Urinary bladder (tissue), 4 donors: ENCODE data around the gene SFXN4. TPM values are rescaled to one million over a fixed set of nuclear protein-coding genes. Genes with fewer than 3 reads are reported as not detected.
"Not testable (repeated sequence)": the region's sequence is repeated elsewhere in the genome, so short reads cannot be mapped to it uniquely, and the experiment has no call there.

Experiments
- DNase-seq: peaks from one replicate; pipeline ENCODE4 v3.0.0-alpha.2; 2015; ENCODE audit errors: extremely low spot score
- H3K27ac ChIP-seq: one replicate; pipeline ENCODE4 v1.5.1; 2013; ENCODE audit warnings: low read depth, mild to moderate bottlenecking, moderate library complexity
- H3K36me3 ChIP-seq: one replicate; pipeline ENCODE4 v1.6.1; 2013; ENCODE audit warnings: mild to moderate bottlenecking, moderate library complexity; ENCODE audit not compliant: insufficient read depth
- H3K4me1 ChIP-seq: one replicate; pipeline ENCODE4 v1.6.1; 2013; ENCODE audit warnings: mild to moderate bottlenecking, moderate library complexity; ENCODE audit not compliant: insufficient read depth
- H3K4me3 ChIP-seq: one replicate; pipeline ENCODE4 v1.5.1; 2013; ENCODE audit warnings: low read depth, low read length
- WGBS: extraction: QIAGEN DNeasy Blood & Tissue Kit; methylation state at CpG from one replicate; pipeline ENCODE4 v1.1.7; 2013; 5-methylcytosine and 5-hydroxymethylcytosine counted together
- polyA plus RNA-seq: library from polyadenylated mRNA; stranded (reverse); fragments of 200-250 nt; gene quantifications from one replicate; pipeline ENCODE4 v1.2.3, GENCODE V29; 2013
- total RNA-seq: library from RNA; depleted of rRNA; stranded (reverse); fragments of >200 nt; gene quantifications from one replicate; pipeline ENCODE4 v1.2.3, GENCODE V29; 2014
- donor health status: healthy with polysubstance abuse.
- donor health status: healthy.

The SFXN4 gene
- total and polyA plus RNA-seq, 2 donors: 16.1 to 23.6 TPM

- Histone ChIP-seq H3K4me3 (no peak overlapping the region), H3K27ac (no peak overlapping the region), H3K4me1 (no peaks in the 10 kb centered on the region), H3K36me3 (no peaks in the 10 kb centered on the region)
- DNase-seq: no peak
- 64% methylated on average over 4 of the region's 4 CpGs for WGBS
Measured at GRCh38 chr10:119120413-119120867, 45.1 kb downstream of the SFXN4 start.

DNA sequence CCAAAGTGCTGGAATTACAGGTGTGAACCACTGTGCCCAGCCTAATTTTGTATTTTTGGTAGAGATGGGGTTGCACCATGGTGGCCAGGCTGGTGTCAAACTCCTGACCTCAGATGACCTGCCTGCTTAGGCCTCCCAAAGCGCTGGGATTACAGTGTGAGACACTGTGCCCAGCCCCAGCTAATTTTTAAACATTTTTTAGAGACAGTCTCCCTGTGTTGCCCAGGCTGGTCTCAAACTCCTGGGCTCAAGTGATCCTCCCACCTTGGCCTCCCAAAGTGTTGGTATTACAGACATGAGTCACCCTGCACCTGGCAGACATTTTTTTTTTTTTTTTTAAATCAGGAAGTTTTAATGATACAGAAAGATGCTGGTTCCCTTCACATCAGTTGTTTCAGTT lies 46.1 kb downstream of the SFXN4 start:
- Histone ChIP-seq H3K27ac (no peak overlapping the region), H3K36me3 (no peaks in the 10 kb centered on the region), H3K4me1 (no peaks in the 10 kb centered on the region), H3K4me3 (no peak overlapping the region)
- DNase-seq: no peak
- 89% methylated on average over 1 of the region's 1 CpG for WGBS

DNA sequence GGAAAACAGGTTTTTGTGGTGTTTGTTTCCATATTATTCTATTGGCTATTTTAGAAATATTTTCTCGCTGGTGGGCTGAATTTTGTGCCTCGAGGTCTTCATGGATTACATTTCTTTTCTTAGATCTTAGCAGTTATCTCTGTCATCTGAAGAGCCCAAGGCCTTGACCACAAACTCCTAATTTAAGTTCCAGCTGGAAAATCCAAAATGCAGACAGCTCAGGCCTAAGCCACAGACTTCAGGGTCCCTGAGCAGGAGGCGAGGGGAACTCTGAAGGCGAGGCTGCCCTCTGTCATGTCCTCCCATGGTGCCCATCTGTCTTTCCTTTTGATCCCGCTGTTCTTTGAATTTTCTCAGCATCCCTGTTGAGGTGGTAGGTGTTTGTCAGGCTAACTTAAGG lies 47.3 kb downstream of the SFXN4 start:
- no peak overlapping the region for H3K4me3 ChIP-seq
- no peak overlapping the region for H3K27ac ChIP-seq
- no peak for DNase-seq
- 93% methylated on average over 5 of the region's 5 CpGs for WGBS
- H3K4me1 ChIP-seq: no peaks in the 10 kb centered on the region
- no peaks in the 10 kb centered on the region for H3K36me3 ChIP-seq

- no peak overlapping the region for H3K4me3 ChIP-seq
- H3K27ac ChIP-seq: no peak overlapping the region
- no peaks in the 10 kb centered on the region for H3K4me1 ChIP-seq
- no peak for DNase-seq
- 94% methylated on average over 6 of the region's 6 CpGs for WGBS
- no peaks in the 10 kb centered on the region for H3K36me3 ChIP-seq
Measured at GRCh38 chr10:119116326-119116951, 49.1 kb downstream of the SFXN4 start.

DNA sequence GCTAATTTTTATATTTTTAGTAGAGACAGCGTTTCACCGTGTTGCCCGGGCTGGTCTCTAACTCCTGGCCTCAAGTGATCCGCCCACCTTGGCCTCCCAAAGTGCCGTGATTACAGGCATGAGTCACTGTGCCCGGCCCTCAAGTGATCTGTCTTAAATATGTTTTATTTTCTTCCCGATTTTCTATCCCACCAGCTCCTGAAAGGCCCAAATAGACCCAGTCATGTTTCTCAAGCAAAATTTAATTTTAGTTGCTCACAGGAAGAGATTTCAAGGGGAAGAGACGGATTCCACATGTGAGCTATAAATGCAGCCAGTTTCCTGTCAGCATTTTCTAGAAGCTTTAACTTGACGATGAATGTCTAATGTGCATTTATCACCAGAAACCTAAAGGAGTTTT lies 49.6 kb downstream of the SFXN4 start:
- H3K4me3 ChIP-seq: no peak overlapping the region
- DNase-seq: no peak
- 77% methylated on average over 9 of the region's 9 CpGs for WGBS
- H3K4me1 ChIP-seq: no peaks in the 10 kb centered on the region
- H3K27ac ChIP-seq: no peak overlapping the region
- no peaks in the 10 kb centered on the region for H3K36me3 ChIP-seq

- WGBS: 79% methylated on average over 11 of the region's 11 CpGs
- H3K27ac ChIP-seq: no peak overlapping the region
- DNase-seq: no peak
- H3K4me1 ChIP-seq: no peaks in the 10 kb centered on the region
- no peaks in the 10 kb centered on the region for H3K36me3 ChIP-seq
- H3K4me3 ChIP-seq: no peak overlapping the region
Measured at GRCh38 chr10:119113751-119114732, 51.5 kb downstream of the SFXN4 start.

DNA sequence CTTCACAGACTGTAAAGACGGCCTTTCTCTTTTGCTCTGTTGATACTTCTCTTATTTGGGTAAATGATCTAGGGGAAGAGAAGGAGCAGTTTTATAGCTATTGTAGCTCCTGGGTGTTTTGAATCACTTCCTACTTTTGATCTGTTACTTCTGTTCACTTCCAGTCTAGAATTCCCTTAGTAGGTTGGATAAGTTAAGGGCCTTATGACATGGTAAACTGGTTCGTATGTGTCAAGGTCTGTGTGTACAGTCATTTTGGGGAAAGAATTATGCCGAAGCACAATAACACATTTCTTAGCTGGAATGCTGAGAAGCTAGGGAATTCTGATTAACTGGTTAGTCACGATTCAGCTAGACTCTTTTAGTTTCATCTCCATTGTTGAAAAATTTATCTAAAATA lies 53.5 kb downstream of the SFXN4 start:
- H3K27ac ChIP-seq: no peak overlapping the region

DNA sequence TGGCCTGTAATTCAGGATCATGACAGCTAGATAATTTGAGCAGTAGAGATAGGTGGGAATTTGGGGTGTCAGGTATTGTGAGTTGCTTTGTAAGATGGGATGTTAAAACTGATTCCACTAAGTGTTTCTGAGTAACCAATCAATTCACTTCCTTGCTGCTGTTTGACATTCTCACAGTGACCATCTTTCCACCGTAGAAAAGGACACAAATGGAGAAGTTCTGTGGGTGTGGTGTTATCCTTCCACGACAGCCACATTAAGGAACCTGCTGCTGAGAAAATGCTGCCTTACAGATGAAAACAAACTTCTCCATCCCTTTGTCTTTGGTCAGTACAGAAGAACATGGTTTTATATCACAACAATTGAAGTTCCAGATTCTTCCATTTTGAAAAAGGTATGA lies 57.7 kb downstream of the SFXN4 start:
- WGBS: 89% methylated on average over 2 of the region's 2 CpGs
- H3K36me3 ChIP-seq, H3K4me1 ChIP-seq, H3K4me3 ChIP-seq, H3K27ac ChIP-seq, DNase-seq: not testable (repeated sequence)

More for the DNA sequence above, 53.5 kb downstream of the SFXN4 start:
- H3K4me3 ChIP-seq: no peak overlapping the region
- DNase-seq: no peak
- H3K36me3 ChIP-seq: no peaks in the 10 kb centered on the region
- 89% methylated on average over 4 of the region's 4 CpGs for WGBS
- H3K4me1 ChIP-seq: no peaks in the 10 kb centered on the region

GRCh38 chr10:119107106-119107505 lies 58.4 kb downstream of the SFXN4 start:
- not testable (repeated sequence) for H3K36me3 ChIP-seq, H3K27ac ChIP-seq, DNase-seq, H3K4me1 ChIP-seq, H3K4me3 ChIP-seq
- 95% methylated on average over 6 of the region's 6 CpGs for WGBS

DNA sequence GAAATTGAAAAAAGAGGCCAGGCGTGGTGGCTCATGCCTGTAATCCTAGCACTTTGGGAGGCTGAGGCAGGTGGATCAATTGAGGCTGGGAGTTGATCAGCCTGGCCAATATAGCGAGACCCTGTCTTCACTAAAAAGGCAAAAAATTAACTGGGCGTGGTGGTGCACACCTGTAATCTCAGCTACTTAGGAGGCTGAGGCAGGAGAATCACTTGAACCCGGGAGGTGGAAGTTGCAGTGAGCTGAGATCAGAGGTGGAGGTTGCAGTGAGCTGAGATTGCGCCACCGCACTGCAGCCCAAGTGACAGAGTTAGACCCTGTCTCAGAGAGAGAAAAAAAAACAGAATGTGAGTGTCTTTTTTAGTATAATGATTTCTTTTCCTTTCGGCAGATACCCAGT lies 59.6 kb downstream of the SFXN4 start:
- not testable (repeated sequence) for H3K4me3 ChIP-seq, H3K27ac ChIP-seq, DNase-seq, H3K4me1 ChIP-seq, H3K36me3 ChIP-seq
- 96% methylated on average over 7 of the region's 7 CpGs for WGBS

- Histone ChIP-seq H3K4me1 (no peaks in the 10 kb centered on the region), H3K36me3 (no peaks in the 10 kb centered on the region), H3K4me3 (peak overlapping the region; percentile 89), H3K27ac (no peak overlapping the region)
- WGBS: 89% methylated on average over 12 of the region's 12 CpGs
- DNase-seq: no peak
Measured at GRCh38 chr10:119105155-119105554, 60.4 kb downstream of the SFXN4 start.

GRCh38 chr10:119104654-119105015 lies 60.9 kb downstream of the SFXN4 start:
- H3K4me3 ChIP-seq: peak overlapping the region; percentile 89
- H3K4me1 ChIP-seq: no peaks in the 10 kb centered on the region
- DNase-seq: no peak
- WGBS: 1% methylated on average over 22 of the region's 22 CpGs
- H3K27ac ChIP-seq: peak overlapping the region; percentile 69
- no peaks in the 10 kb centered on the region for H3K36me3 ChIP-seq

DNA sequence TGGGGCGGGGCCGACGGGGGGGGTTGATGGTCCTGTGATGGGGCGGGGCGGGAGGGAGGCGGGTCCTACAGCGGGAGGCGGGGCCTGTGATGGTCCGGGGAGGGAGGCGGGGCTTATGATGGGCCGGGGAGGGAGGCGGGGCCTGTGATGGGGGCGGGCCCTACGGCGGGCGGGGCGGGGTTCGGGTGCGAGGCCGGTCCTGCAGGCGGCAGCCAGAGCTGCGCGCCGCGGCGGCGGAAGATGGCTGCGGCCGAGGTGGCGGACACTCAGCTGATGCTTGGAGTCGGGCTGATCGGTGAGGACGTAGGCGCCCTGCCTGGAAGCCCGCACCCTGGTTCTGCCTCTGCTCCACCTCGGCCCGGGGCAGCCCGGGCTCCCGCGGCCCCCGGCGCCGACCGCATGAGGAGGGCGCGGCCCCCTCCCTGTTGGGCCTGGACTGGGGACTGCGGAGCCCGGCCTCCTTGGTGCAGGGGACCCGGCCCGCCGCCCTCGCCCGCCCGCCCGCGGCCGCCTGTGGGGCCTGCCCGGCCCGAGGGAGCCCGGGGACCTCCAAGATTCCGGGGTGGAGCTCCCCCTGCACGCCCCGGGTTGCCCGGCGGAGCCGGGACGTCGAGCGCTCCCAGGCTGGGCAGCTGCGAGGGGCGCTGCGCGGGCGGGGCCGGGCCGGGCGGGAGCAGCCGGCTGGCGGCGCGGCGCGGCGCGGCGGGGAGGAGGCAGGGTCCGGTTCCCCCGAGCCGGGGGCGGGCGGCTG lies 61.4 kb downstream of the SFXN4 start, which contains the start of gene DENND10:
DENND10 (plus strand) TSS at position 211 of the 751 bp plus-strand sequence; CDS start at position 241, 30 bp downstream.
- H3K27ac ChIP-seq: peak within 1 kb of the TSS; percentile 69

More for the DNA sequence above, 61.4 kb downstream of the SFXN4 start, which contains the start of gene DENND10:
- peak; percentile 55 for DNase-seq
- H3K4me3 ChIP-seq: peak within 1 kb of the TSS; percentile 89
- WGBS: 1% methylated on average over 91 of the region's 91 CpGs
- no peaks in the 10 kb centered on the region for H3K36me3 ChIP-seq
- H3K4me1 ChIP-seq: no peaks in the 10 kb centered on the region
